Breast epithelium (tissue), 3 donors: ENCODE data around the gene DDX10.

ENCODE experiments used
- POLR2A ChIP-seq: fragments of 450-650 bp; IDR thresholded peaks from one replicate; pipeline ENCODE4 v1.6.1; 2016; ENCODE audit warnings: antibody characterized with exemption, mild to moderate bottlenecking, moderate library complexity
- POLR2AphosphoS5 ChIP-seq, 3 donors: sonication (generic); formaldehyde crosslinking; IDR thresholded peaks; one replicate each; pipeline ENCODE4 v1.6.1; 2017; ENCODE audit warnings: antibody characterized with exemption in 3 of 3
- TF ChIP-seq, protein P1 (sequence below), 3 donors: fragments of 450-650 bp; IDR thresholded peaks; one replicate each; pipeline ENCODE4 v1.5.1; 2016 to 2017; ENCODE audit warnings: antibody characterized with exemption in 3 of 3, mild to moderate bottlenecking in 3 of 3, moderate library complexity in 3 of 3

DNA sequence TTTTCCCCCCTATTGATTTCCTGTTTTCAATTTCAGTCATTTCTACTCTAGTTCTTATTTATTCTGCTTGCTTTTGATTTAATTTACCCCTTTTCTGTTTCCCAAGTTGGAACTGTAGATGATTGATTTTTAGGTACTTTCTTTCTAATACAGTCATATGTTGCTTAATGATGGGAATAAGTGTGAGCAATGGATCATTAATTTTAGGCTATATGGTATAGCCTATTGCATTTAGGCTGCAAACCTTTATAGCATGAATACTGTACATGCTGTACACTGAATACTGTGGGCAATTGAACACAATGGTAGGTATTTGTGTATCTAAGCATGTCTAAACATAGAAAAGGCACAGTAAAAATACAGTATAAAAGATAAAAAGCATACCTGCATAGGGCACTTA is 44.9 kb downstream of the DDX10 start:
- no peak for TF ChIP-seq POLR2A
- TF ChIP-seq, protein P1, sequence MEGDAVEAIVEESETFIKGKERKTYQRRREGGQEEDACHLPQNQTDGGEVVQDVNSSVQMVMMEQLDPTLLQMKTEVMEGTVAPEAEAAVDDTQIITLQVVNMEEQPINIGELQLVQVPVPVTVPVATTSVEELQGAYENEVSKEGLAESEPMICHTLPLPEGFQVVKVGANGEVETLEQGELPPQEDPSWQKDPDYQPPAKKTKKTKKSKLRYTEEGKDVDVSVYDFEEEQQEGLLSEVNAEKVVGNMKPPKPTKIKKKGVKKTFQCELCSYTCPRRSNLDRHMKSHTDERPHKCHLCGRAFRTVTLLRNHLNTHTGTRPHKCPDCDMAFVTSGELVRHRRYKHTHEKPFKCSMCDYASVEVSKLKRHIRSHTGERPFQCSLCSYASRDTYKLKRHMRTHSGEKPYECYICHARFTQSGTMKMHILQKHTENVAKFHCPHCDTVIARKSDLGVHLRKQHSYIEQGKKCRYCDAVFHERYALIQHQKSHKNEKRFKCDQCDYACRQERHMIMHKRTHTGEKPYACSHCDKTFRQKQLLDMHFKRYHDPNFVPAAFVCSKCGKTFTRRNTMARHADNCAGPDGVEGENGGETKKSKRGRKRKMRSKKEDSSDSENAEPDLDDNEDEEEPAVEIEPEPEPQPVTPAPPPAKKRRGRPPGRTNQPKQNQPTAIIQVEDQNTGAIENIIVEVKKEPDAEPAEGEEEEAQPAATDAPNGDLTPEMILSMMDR (IDR thresholded peaks at IDR 0.05): no peak
- TF ChIP-seq POLR2AphosphoS5 (IDR thresholded peaks at IDR 0.05): no peak
